Lung (tissue), 12 donors: Measurements from ENCODE around the gene SPATA32. TPM values are rescaled to one million over a fixed set of nuclear protein-coding genes. Genes with fewer than 3 reads are reported as not detected.
A peak's percentile ranks its signal among the peaks of the same experiment; 100 is the strongest.

Experiments used
- ATAC-seq: fragments of 200-7000 bp; cut with Tn5 transposase; one replicate; pipeline ENCODE4 v1.9.1; 2020; ENCODE audit warnings: moderate number of reproducible peaks; ENCODE audit not compliant: insufficient read depth, low FRiP score
- DNase-seq, 3 donors: peaks; one replicate each; pipeline ENCODE4 v3.0.0-alpha.2; 2013 to 2017
- H3K27ac ChIP-seq, 2 donors: one replicate each; pipeline ENCODE4 v1.5.1; 2013; ENCODE audit warnings: mild to moderate bottlenecking in 2 of 2, moderate library complexity in 2 of 2, control low read depth in 1 of 2, inconsistent platforms in 1 of 2, low read depth in 1 of 2, low read length in 1 of 2
- H3K27me3 ChIP-seq, 3 donors: one replicate each; pipeline ENCODE4 v1.5.1; 2013; ENCODE audit warnings: low read length in 2 of 3; ENCODE audit not compliant: control insufficient read depth in 3 of 3, insufficient read depth in 3 of 3
- H3K36me3 ChIP-seq, 4 donors: one replicate each; pipeline ENCODE4 v1.5.1; 2013; ENCODE audit warnings: low read length in 4 of 4, mild to moderate bottlenecking in 1 of 4, moderate library complexity in 1 of 4; ENCODE audit not compliant: control insufficient read depth in 4 of 4, insufficient read depth in 4 of 4
- H3K4me1 ChIP-seq, 5 donors: one replicate each; pipeline ENCODE4 v1.5.1; 2013; ENCODE audit warnings: low read length in 5 of 5, mild to moderate bottlenecking in 2 of 5, moderate library complexity in 1 of 5; ENCODE audit not compliant: control insufficient read depth in 5 of 5, insufficient read depth in 5 of 5
- H3K4me3 ChIP-seq: one replicate; pipeline ENCODE4 v1.5.1; 2013; ENCODE audit warnings: mild to moderate bottlenecking, control low read depth, moderate library complexity
- H3K9ac ChIP-seq, 2 donors: one replicate each; pipeline ENCODE4 v1.5.1; 2013; ENCODE audit warnings: low read length in 2 of 2, control low read depth in 1 of 2; ENCODE audit not compliant: insufficient read depth in 1 of 2
- H3K9me3 ChIP-seq, 4 donors: one replicate each; pipeline ENCODE4 v1.5.1; 2013; ENCODE audit warnings: low read length in 3 of 4, mild to moderate bottlenecking in 1 of 4, moderate library complexity in 1 of 4; ENCODE audit not compliant: control insufficient read depth in 4 of 4, insufficient read depth in 3 of 4
- WGBS, 2 donors: extraction: QIAGEN DNeasy Blood & Tissue Kit; methylation state at CpG; one replicate each; pipeline ENCODE4 v1.1.7; 2013; 5-methylcytosine and 5-hydroxymethylcytosine counted together
- polyA plus RNA-seq, 2 donors: library from polyadenylated mRNA; stranded (reverse); fragments of 200-250 nt; gene quantifications; one replicate each; pipeline ENCODE4 v1.2.1, GENCODE V29; 2013
- total RNA-seq, 2 donors: library from RNA; depleted of rRNA in 1 of 2; stranded (reverse); fragments of >200 nt in 1 of 2; gene quantifications; one replicate each; pipeline ENCODE4 v1.2.1, GENCODE V29; 2014 to 2021
- TF ChIP-seq, protein P1 (sequence below): IDR thresholded peaks from 2 replicates; pipeline ENCODE4 v1.5.1; 2012; ENCODE audit warnings: mild to moderate bottlenecking; ENCODE audit errors: control extremely low read depth, extremely low read depth
- donor health status: control.
- donor health status: control.
- donor health status: Bipolar disorder and iron deficiency.
- donor health status: healthy.
- donor health status: DM: yes; HTN: yes; CAD: no.

SPATA32 gene
- total and polyA plus RNA-seq, 4 donors: 0.08 to 0.40 (median 0.21) TPM; not detected in 1

DNA sequence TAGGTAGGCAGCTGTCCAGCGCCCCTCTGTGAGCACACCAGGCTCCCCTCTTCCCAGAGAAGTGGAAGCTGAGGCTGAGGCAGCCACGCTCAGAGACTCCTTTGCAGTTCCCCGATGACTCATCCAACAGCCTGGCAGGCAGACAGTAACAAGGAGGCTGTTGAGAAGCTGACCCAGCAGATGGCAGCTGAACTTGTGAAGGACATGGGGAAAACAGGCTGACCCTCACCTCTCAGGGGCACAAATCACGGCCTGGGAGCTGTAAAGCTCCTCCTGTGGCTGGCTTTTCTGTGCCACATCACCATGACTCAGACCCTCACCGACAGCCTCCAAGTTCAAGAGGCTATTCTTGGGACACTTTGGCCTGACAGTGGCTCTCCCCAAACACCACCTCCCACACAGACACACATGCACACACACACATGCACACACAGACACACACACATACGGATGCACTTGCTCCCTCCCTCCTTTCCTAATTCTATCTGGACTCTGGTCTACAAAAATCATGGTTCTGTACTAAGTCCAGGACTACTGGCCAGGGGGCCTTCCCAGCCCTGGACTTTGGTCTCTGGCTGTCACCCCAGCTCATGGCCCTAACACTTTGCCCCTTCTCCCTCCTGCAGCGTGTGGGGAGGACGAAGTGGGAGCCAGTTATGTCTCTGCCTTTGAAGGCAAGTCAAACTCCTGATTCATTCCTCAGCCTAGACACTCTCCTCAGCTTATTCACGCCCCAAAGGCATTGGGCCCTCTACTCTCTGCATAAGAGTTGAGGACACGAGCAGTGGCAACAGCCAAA is 31.7 kb upstream of the SPATA32 start:
- no peak overlapping the region for H3K4me3 ChIP-seq
- ATAC-seq: peak; percentile 78
- TF ChIP-seq, protein P1, sequence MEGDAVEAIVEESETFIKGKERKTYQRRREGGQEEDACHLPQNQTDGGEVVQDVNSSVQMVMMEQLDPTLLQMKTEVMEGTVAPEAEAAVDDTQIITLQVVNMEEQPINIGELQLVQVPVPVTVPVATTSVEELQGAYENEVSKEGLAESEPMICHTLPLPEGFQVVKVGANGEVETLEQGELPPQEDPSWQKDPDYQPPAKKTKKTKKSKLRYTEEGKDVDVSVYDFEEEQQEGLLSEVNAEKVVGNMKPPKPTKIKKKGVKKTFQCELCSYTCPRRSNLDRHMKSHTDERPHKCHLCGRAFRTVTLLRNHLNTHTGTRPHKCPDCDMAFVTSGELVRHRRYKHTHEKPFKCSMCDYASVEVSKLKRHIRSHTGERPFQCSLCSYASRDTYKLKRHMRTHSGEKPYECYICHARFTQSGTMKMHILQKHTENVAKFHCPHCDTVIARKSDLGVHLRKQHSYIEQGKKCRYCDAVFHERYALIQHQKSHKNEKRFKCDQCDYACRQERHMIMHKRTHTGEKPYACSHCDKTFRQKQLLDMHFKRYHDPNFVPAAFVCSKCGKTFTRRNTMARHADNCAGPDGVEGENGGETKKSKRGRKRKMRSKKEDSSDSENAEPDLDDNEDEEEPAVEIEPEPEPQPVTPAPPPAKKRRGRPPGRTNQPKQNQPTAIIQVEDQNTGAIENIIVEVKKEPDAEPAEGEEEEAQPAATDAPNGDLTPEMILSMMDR: no peak

DNA sequence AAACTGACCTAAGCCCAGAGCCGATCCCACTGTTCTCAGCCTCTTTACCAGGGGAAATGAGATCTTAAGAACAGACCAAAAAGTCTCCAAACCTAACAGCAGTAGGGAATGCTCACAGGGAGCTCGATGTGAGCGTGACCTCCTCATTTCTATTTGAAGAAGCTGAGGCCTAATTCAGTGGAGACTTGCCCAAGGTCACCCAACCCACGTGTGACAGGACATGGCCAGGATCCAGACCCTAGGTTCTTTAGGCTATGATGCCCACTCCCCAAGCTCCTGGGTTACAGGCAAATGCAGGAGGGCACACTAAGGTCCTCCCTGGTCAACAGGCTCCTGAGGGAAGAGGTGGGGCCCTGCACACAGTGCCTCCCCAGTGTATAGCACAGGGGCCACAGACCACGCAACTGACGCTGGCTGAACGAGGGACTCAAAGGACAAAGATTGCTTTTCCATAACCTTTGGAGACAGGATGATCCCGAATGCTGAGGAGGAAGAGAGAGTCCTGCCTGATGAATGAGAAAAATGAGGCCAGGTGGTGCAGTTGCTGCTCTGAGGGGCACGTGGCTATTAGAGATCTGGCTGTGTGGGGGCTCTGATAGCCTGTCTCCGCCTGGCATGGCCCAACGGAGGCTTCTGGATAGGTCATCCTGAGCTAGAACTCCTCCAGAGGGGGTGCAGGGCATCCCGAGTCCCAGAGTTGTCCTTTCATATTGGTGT is 31.0 kb upstream of the SPATA32 start:
- Histone ChIP-seq H3K4me1 (peaks cover 17 to 41% (median 24%) of the 10 kb centered on the region in 5 donors), H3K27me3 (no peaks in the 10 kb centered on the region), H3K36me3 (peaks cover 0 to 13% (median 5%) of the 10 kb centered on the region in 4 donors), H3K4me3 (no peak overlapping the region), H3K27ac (peak overlapping the region; percentile 84 to 93), H3K9me3 (no peaks in the 10 kb centered on the region), H3K9ac (no peak overlapping the region)
- 72 to 78% methylated on average over 12 of the region's 12 CpGs for WGBS, 2 donors
- DNase-seq (no peak), ATAC-seq (no peak)
- TF ChIP-seq, protein P1: no peak

More for the DNA sequence above, 31.7 kb upstream of the SPATA32 start:
- H3K27ac ChIP-seq: peak overlapping the region; percentile 84 to 93
- H3K9ac ChIP-seq: peak overlapping the region in 1 of 2 donors; percentile 41
- H3K27me3 ChIP-seq: no peaks in the 10 kb centered on the region
- no peaks in the 10 kb centered on the region for H3K9me3 ChIP-seq
- no peak for DNase-seq
- H3K4me1 ChIP-seq: peaks cover 17 to 38% (median 23%) of the 10 kb centered on the region in 5 donors
- H3K36me3 ChIP-seq: peaks cover 0 to 11% (median 5%) of the 10 kb centered on the region in 4 donors
- WGBS, 2 donors: 46 to 62% methylated on average over 10 of the region's 10 CpGs

DNA sequence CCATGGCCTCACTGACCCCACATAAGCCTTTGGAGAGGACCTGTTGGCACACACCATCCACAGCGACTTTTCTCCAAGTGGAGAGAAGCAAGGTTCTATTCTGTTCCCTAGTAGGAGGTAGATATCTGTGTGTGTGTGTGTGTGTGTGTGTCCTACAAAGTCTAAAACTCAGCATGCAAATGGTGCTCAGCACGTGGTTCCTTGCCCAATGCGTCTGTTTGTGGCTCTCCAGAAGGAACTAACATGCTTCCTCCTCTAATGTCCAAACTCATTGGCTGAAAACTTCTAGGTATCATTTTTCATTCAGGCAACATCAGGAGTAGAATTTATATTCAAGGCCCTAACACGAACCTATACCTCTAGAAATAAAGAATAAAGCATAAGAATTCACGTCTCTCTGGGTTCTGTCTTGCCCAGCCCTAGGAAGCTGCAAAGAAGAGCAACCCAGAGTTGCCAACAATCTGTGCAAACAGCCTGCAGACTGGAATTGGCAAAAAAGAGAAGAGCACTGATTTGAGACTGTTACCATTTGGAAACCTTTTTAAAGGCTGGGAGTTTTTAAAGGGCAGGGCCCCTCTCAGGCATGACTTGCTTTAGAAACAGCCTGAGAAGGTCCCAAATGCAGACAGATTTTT is 29.4 kb upstream of the SPATA32 start:
- DNase-seq (no peak), ATAC-seq (no peak)
- peaks cover 20 to 36% (median 22%) of the 10 kb centered on the region in 5 donors for H3K4me1 ChIP-seq

More for the DNA sequence above, 29.4 kb upstream of the SPATA32 start:
- TF ChIP-seq, protein P1: no peak
- Histone ChIP-seq H3K9me3 (no peaks in the 10 kb centered on the region), H3K4me3 (no peak overlapping the region), H3K27me3 (no peaks in the 10 kb centered on the region), H3K36me3 (peaks cover 3 to 25% (median 11%) of the 10 kb centered on the region in 4 donors), H3K27ac (peak overlapping the region; percentile 39 to 54), H3K9ac (no peak overlapping the region)
- 39 to 43% methylated on average over 5 of the region's 5 CpGs for WGBS, 2 donors
